Activated CD8-positive, alpha-beta memory T cell treated with anti-CD3 and anti-CD28 coated beads for 1 hour (primary cell): Measurements from ENCODE around the gene CD4.

Source experiments
- DNase-seq, 2 donors: peaks; one replicate each; pipeline ENCODE4 v3.0.0-alpha.2; 2020; ENCODE audit warnings: low read depth in 1 of 2; ENCODE audit errors: extremely low read depth in 1 of 2

CD4 gene

DNA sequence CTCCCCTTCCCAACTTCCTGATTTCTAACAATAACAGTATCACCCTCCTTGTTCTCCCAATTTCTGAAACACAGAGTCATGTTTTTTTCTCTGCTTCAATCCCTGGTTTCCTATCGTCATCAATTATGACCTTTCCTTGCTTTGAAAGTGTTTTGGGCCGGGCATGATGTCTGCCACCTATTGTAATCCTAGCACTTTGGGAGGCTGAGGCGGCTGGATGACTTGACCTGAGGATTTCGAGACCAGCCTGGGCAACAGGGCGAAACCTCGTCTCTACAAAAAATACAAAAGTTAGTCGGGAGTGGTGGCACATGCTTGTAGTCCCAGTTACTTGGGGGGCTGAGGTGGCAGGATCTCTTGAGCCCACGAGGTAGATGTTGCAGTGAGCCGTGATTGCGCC is 19.7 kb downstream of the CD4 start:
- DNase-seq: no peak

DNA sequence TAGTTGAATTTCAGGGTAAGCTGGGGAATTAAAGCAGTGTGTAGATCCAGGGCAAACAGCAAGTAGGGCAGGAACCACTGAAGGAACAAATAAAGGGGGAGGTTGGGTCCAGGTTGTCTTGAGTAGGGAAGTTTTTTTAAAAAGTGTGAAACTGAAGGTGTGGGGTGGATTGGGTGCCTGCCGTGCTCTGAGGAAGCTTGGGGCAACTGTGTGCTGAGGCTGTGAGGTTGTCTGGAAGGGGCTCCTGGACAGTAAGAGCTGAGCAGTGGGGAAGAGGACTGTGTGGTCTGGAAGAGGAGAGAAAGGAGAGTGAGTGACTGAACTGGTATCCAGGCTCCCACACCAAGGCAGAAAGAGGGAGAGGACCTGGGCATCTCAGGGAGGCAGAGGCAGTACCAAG is 21.4 kb downstream of the CD4 start:
- DNase-seq: no peak

DNA sequence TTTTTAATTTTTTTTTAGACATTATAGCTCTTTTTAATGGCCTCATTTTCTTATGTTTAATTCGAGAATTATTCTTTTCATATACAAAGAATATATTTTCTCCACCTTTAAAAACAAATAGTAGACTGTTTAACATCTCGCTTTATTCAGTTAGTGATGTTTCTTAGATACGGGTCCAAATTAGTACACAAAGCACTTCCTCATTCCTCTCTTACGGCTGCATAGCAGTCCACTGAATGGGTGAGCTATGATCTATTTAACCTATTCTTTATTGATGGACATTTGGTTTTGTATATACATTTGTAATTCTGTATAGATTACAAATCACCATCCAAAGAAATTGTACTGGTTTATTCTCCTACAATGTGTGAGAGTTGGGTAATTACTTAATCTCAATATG is 24.0 kb downstream of the CD4 start:
- DNase-seq: no peak

DNA sequence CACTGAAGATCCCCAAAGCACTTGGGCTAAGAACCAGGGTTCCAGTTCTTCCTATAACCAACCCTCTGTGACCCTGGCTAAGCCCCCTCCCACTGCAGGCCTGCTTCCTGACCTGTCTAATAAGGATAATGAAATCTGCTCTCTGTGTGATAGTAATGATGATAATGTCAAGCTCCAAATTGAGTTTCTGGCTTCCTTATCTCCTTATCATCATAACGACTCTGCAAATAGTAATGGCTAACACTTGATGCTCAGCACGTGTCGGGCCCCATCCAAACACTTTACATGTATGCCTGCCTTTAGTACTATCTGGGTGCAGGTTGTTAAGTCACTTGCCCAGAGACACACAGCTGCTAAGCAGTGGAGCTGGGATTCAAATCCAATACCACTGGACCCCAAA is 27.3 kb downstream of the CD4 start:
- no peak for DNase-seq

DNA sequence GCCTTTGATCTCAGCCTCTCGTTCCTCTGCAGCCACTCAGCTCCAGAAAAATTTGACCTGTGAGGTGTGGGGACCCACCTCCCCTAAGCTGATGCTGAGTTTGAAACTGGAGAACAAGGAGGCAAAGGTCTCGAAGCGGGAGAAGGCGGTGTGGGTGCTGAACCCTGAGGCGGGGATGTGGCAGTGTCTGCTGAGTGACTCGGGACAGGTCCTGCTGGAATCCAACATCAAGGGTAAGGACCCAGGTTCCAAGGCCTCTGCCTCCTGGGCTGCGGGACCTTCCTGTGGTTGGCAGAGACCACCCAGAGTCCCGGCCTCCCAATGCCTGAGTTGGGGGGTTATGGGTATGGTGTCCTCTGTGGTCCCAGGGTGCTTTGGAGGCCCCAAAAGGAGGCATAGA is 27.8 kb downstream of the CD4 start:
- no peak for DNase-seq

DNA sequence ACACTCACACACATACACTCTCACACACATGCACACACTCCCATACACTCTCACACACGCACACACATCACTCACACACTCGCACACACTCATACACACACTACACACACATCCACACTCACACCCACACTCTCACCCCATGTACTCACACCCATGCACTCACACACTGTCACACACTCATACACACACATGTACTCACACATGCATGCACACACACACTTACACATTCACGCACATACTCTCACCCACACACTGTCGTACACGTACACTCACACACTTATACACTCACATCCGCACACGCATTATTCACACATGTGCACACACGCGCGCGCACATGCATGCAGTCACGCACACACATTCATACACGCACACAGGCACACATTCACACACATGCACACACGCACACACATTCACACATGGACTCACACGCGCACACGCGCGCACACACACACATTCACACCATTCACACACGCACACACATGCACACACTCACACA is 28.4 kb downstream of the CD4 start:
- no peak for DNase-seq

DNA sequence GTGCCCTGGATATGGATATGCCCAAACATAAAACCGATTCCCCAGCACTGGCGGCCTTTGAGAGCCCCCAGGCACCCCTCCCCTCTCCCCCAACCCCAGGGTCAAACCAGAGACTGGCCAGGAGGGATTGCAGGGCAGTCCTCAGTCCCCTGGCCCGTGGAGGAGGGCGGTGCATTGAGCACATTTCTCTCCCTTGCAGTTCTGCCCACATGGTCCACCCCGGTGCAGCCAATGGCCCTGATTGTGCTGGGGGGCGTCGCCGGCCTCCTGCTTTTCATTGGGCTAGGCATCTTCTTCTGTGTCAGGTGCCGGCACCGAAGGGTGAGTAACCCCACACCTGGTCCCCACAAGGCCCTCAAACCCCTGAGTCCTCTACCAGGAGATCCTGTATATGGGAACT is 28.9 kb downstream of the CD4 start:
- no peak for DNase-seq

DNA sequence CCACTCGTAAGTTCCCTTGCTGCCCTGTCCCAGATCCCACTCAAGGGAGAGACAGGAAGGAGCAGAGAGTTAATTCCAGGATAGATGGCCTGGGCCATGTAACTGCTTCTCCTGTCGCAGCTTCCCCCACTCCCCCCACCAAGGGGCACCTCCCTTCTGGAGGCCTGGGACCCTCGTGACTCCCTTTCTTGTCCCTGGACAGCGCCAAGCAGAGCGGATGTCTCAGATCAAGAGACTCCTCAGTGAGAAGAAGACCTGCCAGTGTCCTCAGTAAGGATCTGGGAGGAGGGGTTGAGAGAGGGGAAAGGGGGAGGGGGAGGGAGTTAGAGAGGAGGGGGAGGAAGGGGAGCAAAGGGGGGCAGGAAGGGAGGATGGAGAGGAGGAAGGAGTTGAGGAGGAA is 29.3 kb downstream of the CD4 start:
- no peak for DNase-seq

DNA sequence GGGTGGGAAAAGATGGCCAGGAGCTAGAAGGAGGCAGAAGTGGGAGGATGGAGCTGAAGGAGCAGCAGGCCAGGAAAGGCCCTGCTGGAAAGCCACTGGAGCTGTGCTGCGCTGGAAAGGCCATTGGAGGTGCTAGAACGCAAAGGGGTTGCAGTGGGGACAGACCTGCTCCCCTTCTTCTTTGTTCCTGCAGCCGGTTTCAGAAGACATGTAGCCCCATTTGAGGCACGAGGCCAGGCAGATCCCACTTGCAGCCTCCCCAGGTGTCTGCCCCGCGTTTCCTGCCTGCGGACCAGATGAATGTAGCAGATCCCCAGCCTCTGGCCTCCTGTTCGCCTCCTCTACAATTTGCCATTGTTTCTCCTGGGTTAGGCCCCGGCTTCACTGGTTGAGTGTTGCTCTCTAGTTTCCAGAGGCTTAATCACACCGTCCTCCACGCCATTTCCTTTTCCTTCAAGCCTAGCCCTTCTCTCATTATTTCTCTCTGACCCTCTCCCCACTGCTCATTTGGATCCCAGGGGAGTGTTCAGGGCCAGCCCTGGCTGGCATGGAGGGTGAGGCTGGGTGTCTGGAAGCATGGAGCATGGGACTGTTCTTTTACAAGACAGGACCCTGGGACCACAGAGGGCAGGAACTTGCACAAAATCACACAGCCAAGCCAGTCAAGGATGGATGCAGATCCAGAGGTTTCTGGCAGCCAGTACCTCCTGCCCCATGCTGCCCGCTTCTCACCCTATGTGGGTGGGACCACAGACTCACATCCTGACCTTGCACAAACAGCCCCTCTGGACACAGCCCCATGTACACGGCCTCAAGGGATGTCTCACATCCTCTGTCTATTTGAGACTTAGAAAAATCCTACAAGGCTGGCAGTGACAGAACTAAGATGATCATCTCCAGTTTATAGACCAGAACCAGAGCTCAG is 30.0 kb downstream of the CD4 start:
- DNase-seq: no peak

DNA sequence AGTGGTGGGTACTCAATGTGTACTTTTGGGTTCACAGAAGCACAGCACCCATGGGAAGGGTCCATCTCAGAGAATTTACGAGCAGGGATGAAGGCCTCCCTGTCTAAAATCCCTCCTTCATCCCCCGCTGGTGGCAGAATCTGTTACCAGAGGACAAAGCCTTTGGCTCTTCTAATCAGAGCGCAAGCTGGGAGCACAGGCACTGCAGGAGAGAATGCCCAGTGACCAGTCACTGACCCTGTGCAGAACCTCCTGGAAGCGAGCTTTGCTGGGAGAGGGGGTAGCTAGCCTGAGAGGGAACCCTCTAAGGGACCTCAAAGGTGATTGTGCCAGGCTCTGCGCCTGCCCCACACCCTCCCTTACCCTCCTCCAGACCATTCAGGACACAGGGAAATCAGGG is 30.8 kb downstream of the CD4 start:
- DNase-seq: no peak

DNA sequence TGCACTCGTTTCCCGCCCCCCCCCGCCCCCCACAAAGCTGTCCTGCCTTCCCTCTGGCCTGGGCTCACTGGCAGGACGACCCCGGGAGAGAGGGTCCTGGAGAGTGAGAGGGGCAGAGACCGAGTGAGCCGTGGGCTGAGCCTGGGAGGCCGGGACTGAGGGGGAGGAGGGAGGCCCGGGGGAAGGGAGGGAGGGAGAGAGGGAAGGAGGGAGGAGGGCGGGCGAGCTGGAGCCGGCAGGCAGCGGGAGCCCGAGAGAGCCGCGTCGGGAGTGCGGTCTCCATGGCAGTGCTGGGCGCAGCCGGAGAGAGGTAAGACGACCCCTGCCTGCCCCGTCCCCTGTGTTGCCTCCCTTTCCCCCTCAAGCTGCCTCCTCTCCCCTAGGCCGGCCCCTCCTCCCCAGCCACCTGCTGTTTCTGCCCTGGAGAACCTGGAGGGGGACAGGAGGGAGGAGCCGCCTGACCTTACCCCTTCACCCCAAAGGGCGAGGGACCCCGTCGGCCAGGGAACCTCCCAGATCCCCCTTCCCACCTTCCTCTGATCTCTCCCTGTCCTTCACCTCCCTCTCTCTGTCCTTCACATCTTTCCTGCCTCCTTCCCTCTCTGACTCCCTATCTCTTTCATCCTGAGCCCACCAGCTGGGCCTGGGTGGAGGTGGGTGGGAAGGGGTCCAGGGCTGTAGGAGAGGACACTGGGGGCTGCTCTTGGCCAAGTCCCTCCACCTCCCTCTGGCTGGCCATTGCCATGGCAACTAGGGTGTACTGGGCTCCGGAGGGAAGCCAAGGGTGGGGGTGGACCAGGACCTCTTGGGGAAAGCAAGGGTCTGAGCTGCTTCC is 32.5 kb downstream of the CD4 start, which contains the start of gene GPR162:
Gene GPR162 (plus strand): TSS at position 231 of the 835 bp plus-strand sequence. CDS start 2,078 bp downstream, outside the sequence.
- DNase-seq: no peak

DNA sequence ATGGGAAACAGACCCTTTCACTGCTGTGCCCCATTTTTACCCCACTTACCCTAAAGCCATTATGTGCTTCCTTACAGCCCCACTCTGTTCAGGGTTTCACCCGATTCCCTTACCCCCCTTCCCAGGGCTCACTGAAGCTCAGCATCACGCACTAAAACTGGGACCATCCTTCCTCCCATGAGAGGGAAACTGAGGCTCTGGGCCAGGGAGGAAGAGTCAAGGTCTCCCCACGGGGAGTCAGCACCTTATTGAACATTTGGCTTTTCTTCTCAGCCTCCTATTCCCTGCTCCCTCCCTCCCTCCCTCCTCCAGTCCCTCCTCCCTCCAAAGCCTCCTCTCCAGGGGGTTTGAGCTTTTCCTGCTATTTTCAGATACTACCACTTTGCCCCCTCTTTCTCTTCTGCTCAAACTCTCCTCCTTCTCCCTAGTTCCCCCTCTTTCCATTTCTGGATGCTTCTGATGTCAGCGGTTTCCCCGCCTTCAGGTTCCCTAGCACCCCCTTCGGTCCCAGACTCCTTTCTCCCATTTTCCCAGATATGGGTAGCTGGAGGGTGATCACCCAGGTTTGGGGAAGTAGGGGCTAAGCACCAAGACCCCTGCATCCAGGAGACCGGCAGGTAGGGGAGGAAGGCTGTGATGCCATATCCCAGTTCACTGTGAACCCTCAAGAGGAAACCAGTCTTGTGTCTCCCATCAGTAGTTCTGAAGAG is 33.3 kb downstream of the CD4 start:
- no peak for DNase-seq

DNA sequence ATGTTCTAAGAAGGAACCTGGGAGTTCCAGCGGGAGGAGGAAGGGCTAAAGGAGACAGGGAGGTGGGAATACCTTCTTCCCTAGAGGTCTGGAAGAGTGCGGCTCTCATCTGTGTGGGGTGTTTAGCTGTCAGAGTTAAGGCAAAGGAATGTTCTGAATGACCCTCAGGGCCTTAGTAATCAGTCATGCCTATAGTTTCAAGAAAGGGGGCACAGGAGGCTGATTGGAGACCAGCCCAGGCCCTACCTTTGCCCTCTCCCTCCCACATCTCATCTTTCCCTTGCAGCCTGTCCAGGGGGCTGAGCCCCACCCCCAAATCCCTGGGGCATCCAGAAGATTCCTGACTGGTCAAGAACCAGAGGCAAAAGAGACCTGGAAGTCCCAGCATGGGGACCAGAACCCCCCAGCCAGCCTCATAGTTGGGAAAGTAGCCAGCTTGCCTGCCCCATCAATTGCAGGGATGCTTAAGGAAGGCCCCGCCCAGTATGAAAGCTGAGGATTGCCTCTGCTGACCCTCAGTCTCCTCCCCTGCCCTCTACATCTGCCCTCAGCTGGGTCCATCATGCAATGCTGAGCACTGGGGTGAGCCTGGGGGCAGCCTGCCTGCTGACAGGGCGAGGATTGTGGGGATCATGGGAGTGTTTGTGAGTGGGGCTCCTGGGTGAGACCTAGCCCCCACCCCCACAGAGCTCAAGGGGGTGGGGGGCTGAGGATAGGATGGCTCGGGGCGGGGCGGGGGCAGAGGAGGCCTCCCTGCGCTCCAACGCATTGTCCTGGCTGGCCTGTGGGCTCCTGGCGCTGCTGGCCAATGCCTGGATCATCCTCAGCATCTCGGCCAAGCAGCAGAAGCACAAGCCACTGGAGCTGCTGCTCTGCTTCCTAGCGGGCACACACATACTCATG is 34.1 kb downstream of the CD4 start:
- no peak for DNase-seq

DNA sequence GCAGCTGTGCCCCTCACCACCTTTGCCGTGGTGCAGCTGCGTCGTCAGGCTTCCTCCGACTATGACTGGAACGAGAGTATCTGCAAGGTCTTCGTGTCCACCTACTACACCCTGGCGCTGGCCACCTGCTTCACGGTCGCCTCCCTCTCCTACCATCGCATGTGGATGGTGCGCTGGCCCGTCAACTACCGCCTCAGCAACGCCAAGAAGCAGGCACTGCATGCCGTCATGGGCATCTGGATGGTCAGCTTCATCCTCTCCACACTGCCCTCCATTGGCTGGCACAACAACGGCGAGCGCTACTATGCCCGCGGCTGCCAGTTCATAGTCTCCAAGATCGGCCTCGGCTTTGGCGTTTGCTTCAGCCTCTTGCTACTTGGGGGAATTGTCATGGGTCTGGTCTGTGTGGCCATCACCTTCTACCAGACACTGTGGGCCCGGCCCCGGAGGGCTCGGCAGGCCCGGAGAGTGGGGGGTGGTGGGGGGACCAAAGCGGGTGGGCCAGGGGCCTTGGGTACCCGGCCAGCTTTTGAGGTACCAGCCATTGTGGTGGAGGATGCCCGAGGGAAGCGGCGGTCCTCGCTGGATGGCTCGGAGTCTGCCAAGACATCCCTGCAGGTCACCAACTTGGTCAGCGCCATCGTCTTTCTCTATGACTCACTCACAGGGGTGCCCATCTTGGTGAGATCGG is 34.9 kb downstream of the CD4 start:
- no peak for DNase-seq

DNA sequence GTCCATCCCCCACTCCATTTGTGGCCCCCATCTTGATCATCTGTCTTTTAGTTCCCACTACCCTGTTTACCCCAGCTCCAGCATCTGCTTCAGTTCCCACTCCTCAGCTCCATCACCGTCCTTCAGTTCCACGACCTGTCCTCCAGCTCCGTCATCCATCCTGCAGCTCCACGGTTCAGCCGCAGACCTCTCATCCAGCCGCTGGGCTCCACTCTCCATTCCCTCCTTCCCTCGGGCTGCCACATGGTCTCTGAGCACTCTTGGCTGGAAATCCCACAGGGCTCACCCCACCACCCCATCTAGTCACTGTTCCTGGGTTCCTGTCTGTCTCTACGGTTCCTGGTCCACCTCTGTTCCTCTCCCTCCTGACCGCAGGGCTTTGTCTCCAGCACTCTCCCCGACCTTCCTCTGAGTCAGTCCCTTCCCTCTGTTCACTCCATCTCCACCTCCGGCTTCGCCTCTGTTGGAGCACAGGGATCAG is 35.6 kb downstream of the CD4 start:
- no peak for DNase-seq

DNA sequence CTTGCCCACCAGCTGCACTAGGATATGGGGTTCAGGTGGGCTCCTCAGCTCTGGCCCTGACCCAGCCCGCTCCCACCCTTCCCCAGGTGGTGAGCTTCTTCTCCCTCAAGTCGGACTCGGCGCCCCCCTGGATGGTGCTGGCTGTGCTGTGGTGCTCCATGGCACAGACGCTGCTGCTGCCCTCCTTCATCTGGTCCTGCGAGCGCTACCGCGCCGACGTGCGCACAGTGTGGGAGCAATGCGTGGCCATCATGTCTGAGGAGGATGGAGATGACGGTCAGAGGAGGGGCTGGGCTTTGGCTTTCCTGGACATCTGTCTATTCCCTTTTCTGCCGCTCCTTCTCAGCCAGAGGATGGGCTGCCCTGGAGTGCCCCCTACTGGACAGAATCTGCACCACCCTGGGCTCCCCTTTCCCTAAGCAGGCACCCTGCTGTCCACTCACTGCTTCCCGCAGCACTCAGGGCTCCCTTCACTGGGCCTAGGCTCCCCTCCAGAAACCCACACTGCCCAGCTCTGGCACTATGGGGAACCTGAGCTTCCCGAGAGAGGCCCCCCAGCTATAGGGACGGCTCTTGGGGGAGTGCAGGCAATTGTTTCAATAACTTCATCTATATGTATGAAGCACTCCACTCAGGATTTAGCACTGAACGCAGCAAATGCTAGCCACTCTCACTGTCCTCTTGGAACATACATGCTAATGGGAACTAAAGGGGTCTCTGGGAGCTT is 36.2 kb downstream of the CD4 start:
- peak; percentile 43 to 65 for DNase-seq

DNA sequence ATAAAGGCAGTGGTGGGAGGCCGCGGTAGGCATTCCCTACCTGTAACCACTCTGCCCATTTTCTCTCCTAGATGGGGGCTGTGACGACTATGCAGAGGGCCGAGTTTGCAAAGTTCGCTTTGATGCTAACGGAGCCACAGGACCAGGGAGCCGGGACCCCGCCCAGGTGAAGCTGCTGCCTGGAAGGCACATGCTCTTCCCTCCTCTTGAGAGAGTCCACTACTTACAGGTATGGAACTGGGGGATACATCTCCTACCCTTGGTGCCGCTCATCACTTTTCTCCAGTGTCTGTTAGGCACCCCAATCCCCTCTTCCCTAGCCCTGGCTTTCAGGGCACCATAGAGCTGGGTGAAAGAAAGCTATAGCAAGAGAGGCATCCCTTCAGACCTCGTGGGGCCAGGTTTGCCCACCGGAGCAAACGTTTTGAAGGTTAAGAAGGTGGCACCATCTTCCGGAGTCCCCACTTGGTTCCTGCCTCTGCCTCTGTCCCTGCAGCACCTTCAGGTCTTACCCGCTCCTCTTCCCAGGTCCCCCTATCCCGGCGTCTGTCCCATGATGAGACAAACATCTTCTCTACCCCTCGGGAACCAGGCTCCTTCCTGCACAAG is 36.9 kb downstream of the CD4 start:
- DNase-seq: no peak

DNA sequence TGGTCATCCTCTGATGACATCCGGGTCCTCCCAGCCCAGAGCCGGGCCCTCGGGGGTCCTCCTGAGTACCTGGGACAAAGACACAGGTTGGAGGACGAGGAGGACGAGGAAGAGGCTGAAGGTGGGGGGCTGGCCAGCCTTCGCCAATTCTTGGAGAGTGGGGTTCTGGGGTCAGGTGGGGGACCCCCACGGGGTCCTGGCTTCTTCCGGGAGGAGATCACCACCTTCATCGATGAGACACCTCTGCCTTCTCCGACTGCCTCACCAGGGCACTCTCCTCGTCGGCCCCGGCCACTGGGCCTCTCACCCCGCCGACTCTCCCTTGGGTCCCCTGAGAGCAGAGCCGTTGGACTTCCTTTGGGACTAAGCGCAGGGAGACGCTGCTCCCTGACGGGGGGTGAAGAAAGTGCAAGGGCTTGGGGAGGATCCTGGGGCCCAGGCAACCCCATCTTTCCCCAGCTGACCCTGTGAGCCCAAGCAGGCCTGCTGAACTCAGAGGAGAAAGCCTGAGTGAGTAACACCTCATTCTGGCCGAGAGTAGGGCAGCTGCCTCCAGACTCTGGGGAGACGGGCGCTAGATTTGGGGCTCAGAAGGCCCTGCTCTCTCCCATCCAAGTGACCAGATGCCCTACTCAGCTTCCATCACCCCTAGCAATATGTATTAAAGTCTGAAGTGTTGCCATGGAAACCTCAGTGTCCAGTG is 37.6 kb downstream of the CD4 start:
- DNase-seq: no peak
